NB4 (cell line): ENCODE results near the gene COL6A5.

Experiments
- POLR2A ChIP-seq: IDR thresholded peaks from 2 replicates; pipeline ENCODE4 v1.6.1; 2011; ENCODE audit warnings: mild to moderate bottlenecking; ENCODE audit not compliant: insufficient read length; ENCODE audit errors: extremely low read depth
- TF ChIP-seq, protein P1 (sequence below): IDR thresholded peaks from one replicate; pipeline ENCODE4 v1.5.1; 2012; ENCODE audit warnings: low read depth, low read length

- TF ChIP-seq, protein P1, sequence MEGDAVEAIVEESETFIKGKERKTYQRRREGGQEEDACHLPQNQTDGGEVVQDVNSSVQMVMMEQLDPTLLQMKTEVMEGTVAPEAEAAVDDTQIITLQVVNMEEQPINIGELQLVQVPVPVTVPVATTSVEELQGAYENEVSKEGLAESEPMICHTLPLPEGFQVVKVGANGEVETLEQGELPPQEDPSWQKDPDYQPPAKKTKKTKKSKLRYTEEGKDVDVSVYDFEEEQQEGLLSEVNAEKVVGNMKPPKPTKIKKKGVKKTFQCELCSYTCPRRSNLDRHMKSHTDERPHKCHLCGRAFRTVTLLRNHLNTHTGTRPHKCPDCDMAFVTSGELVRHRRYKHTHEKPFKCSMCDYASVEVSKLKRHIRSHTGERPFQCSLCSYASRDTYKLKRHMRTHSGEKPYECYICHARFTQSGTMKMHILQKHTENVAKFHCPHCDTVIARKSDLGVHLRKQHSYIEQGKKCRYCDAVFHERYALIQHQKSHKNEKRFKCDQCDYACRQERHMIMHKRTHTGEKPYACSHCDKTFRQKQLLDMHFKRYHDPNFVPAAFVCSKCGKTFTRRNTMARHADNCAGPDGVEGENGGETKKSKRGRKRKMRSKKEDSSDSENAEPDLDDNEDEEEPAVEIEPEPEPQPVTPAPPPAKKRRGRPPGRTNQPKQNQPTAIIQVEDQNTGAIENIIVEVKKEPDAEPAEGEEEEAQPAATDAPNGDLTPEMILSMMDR: no peak
- TF ChIP-seq POLR2A: no peak
These were observed 144.8 kb downstream of the COL6A5 start for GRCh38 chr3:130490241-130490640.
